HEK293 (cell line): ENCODE results near the gene SRGAP2C.
"Not testable (repeated sequence)": the region's sequence is repeated elsewhere in the genome, so short reads cannot be mapped to it uniquely, and the experiment has no call there.

ENCODE experiments used
- BCL11A ChIP-seq: fragments of 450-650 bp; formaldehyde crosslinking; IDR thresholded peaks from 2 replicates; pipeline ENCODE4 v1.5.1; 2016; ENCODE audit warnings: low read depth, missing biosample characterization, missing genetic modification characterization
- GLIS1 ChIP-seq: fragments of 450-650 bp; formaldehyde crosslinking; IDR thresholded peaks from 2 replicates; pipeline ENCODE4 v1.5.1; 2016; ENCODE audit warnings: missing biosample characterization, missing genetic modification characterization
- IKZF3 ChIP-seq: fragments of 450-650 bp; IDR thresholded peaks from 2 replicates; pipeline ENCODE4 v1.5.0; 2018; ENCODE audit warnings: missing biosample characterization, mild to moderate bottlenecking, missing genetic modification characterization, moderate library complexity
- KLF9 ChIP-seq: fragments of 450-650 bp; formaldehyde crosslinking; IDR thresholded peaks from 2 replicates; pipeline ENCODE4 v1.5.1; 2016; ENCODE audit warnings: missing biosample characterization, missing genetic modification characterization, low read depth
- YY2 ChIP-seq: fragments of 450-650 bp; formaldehyde crosslinking; IDR thresholded peaks from 2 replicates; pipeline ENCODE4 v1.5.1; 2016; ENCODE audit warnings: missing biosample characterization, missing genetic modification characterization
- ZNF274 ChIP-seq, 2 experiments: fragments of 200-500 bp in 1 of 2; fragments of 450-650 bp in 1 of 2; sonication (Bioruptor generic) in 1 of 2; formaldehyde crosslinking in 1 of 2; IDR thresholded peaks; 2 replicates each; pipeline versions ENCODE4 v1.5.1 to v1.6.1; 2014 to 2016; ENCODE audit warnings: borderline replicate concordance in 1 of 2, inconsistent platforms in 1 of 2, low read length in 1 of 2, missing biosample characterization in 1 of 2, missing genetic modification characterization in 1 of 2
- ZNF626 ChIP-seq: fragments of 450-650 bp; sonication (Bioruptor Pico); formaldehyde crosslinking; IDR thresholded peaks from 2 replicates; pipeline ENCODE4 v1.5.1; 2018; ENCODE audit warnings: missing biosample characterization, missing genetic modification characterization, inconsistent platforms
- ZNF776 ChIP-seq: fragments of 450-650 bp; formaldehyde crosslinking; IDR thresholded peaks from 2 replicates; pipeline ENCODE4 v1.5.0; 2017; ENCODE audit warnings: missing biosample characterization, missing genetic modification characterization, borderline replicate concordance
- ZNF792 ChIP-seq: fragments of 450-650 bp; formaldehyde crosslinking; IDR thresholded peaks from 2 replicates; pipeline ENCODE4 v1.5.1; 2016; ENCODE audit warnings: missing biosample characterization, missing genetic modification characterization
- TF ChIP-seq, protein P1 (sequence below): fragments of 450-650 bp; formaldehyde crosslinking; IDR thresholded peaks from 2 replicates; pipeline ENCODE4 v1.5.1; 2017; ENCODE audit warnings: missing biosample characterization, missing genetic modification characterization
- TF ChIP-seq, protein P2 (sequence below): fragments of 450-650 bp; formaldehyde crosslinking; IDR thresholded peaks from 2 replicates; pipeline ENCODE4 v1.5.1; 2016; ENCODE audit warnings: missing biosample characterization, missing genetic modification characterization
- TF ChIP-seq, protein P3 (sequence below): fragments of 450-650 bp; formaldehyde crosslinking; IDR thresholded peaks from 2 replicates; pipeline ENCODE4 v1.5.0; 2017; ENCODE audit warnings: missing biosample characterization, missing genetic modification characterization, borderline replicate concordance

DNA sequence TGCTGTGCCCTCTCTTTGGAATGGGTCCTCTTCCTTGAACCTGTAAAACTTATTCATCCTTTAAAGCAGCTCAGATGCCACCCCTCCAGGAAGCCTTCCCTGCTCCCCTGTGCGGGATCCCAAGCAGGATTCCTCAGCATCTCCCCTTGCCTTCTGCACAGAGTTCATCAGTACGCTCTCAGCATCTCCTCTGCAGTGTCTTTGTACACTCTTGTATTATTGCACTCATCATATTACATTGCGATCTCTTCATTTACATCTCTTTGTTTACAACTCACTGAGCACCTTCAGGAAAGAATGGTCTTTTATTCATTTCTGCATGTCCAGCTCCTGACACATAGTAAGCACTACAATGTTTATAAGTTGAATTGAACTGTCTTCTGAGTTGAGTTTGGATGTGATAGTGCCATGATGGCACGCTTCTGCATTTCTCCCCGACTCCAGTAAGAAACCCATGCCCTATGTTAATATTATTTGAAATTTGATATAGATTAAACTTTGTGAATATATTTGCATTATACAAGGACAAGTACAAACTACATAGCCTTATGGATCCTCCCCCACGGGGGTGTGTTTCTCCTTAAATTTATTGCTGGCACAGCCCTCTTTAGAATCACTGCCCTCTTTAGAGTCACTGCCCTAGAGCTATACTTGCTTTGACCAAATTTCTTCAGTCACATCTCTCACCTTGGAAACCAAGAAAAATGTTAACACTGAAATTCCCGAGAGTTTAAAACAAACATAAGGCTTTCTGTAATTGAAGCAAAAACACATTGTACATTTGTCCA is 12.5 kb downstream of the SRGAP2C start:
- TF ChIP-seq, protein P1, sequence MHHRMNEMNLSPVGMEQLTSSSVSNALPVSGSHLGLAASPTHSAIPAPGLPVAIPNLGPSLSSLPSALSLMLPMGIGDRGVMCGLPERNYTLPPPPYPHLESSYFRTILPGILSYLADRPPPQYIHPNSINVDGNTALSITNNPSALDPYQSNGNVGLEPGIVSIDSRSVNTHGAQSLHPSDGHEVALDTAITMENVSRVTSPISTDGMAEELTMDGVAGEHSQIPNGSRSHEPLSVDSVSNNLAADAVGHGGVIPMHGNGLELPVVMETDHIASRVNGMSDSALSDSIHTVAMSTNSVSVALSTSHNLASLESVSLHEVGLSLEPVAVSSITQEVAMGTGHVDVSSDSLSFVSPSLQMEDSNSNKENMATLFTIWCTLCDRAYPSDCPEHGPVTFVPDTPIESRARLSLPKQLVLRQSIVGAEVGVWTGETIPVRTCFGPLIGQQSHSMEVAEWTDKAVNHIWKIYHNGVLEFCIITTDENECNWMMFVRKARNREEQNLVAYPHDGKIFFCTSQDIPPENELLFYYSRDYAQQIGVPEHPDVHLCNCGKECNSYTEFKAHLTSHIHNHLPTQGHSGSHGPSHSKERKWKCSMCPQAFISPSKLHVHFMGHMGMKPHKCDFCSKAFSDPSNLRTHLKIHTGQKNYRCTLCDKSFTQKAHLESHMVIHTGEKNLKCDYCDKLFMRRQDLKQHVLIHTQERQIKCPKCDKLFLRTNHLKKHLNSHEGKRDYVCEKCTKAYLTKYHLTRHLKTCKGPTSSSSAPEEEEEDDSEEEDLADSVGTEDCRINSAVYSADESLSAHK (tag by site-specific recombination): not testable (repeated sequence)
- not testable (repeated sequence) for TF ChIP-seq IKZF3; ZNF274 (IDR thresholded peaks at IDR 0.05; ENCODE audit: low read length); ZNF274 (tag by site-specific recombination; IDR thresholded peaks at IDR 0.05; ENCODE audit: borderline replicate concordance); ZNF776; ZNF626 (tag by site-specific recombination); YY2 (tag by site-specific recombination); GLIS1; BCL11A (tag by site-specific recombination); ZNF792 (tag by site-specific recombination); KLF9
- TF ChIP-seq, protein P2, sequence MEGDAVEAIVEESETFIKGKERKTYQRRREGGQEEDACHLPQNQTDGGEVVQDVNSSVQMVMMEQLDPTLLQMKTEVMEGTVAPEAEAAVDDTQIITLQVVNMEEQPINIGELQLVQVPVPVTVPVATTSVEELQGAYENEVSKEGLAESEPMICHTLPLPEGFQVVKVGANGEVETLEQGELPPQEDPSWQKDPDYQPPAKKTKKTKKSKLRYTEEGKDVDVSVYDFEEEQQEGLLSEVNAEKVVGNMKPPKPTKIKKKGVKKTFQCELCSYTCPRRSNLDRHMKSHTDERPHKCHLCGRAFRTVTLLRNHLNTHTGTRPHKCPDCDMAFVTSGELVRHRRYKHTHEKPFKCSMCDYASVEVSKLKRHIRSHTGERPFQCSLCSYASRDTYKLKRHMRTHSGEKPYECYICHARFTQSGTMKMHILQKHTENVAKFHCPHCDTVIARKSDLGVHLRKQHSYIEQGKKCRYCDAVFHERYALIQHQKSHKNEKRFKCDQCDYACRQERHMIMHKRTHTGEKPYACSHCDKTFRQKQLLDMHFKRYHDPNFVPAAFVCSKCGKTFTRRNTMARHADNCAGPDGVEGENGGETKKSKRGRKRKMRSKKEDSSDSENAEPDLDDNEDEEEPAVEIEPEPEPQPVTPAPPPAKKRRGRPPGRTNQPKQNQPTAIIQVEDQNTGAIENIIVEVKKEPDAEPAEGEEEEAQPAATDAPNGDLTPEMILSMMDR: not testable (repeated sequence)
- TF ChIP-seq, protein P3, sequence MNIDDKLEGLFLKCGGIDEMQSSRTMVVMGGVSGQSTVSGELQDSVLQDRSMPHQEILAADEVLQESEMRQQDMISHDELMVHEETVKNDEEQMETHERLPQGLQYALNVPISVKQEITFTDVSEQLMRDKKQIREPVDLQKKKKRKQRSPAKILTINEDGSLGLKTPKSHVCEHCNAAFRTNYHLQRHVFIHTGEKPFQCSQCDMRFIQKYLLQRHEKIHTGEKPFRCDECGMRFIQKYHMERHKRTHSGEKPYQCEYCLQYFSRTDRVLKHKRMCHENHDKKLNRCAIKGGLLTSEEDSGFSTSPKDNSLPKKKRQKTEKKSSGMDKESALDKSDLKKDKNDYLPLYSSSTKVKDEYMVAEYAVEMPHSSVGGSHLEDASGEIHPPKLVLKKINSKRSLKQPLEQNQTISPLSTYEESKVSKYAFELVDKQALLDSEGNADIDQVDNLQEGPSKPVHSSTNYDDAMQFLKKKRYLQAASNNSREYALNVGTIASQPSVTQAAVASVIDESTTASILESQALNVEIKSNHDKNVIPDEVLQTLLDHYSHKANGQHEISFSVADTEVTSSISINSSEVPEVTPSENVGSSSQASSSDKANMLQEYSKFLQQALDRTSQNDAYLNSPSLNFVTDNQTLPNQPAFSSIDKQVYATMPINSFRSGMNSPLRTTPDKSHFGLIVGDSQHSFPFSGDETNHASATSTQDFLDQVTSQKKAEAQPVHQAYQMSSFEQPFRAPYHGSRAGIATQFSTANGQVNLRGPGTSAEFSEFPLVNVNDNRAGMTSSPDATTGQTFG: not testable (repeated sequence)
